SK-N-SH treated with all-trans-retinoic acid at 6 μM for 48 hours (cell line): ENCODE results near the gene THSD4.

Experiments used
- ATAC-seq: fragments of 200-7000 bp; cut with Tn5 transposase; 3 replicates; pipeline ENCODE4 v1.9.1; 2020; ENCODE audit warnings: mild to moderate bottlenecking, moderate library complexity
- ARNTL ChIP-seq: fragments of 450-650 bp; formaldehyde crosslinking; IDR thresholded peaks from 2 replicates; pipeline ENCODE4 v1.5.0; 2020; ENCODE audit warnings: low read depth, mild to moderate bottlenecking, moderate library complexity, borderline replicate concordance
- BACH2 ChIP-seq: fragments of 250-450 bp; sonication (Bioruptor Pico); IDR thresholded peaks from 2 replicates; pipeline ENCODE4 v1.9.0; 2021; ENCODE audit warnings: mild to moderate bottlenecking, borderline replicate concordance
- CREB5 ChIP-seq: fragments of 250-450 bp; sonication (Bioruptor Pico); IDR thresholded peaks from 2 replicates; pipeline ENCODE4 v1.5.1; 2020; ENCODE audit warnings: low read depth, mild to moderate bottlenecking, moderate library complexity
- CSDC2 ChIP-seq: fragments of 250-450 bp; sonication (Bioruptor Pico); IDR thresholded peaks from 2 replicates; pipeline ENCODE4 v1.5.0; 2020; ENCODE audit warnings: mild to moderate bottlenecking, moderate library complexity
- ESRRG ChIP-seq: fragments of 250-450 bp; sonication (Bioruptor Pico); IDR thresholded peaks from 2 replicates; pipeline ENCODE4 v1.6.1; 2021; ENCODE audit warnings: mild to moderate bottlenecking
- GLIS3 ChIP-seq: fragments of 250-450 bp; sonication (Bioruptor Pico); IDR thresholded peaks from 2 replicates; pipeline ENCODE4 v1.5.0; 2020; ENCODE audit warnings: mild to moderate bottlenecking, moderate library complexity
- ISL1 ChIP-seq: fragments of 250-450 bp; sonication (Bioruptor Pico); IDR thresholded peaks from 2 replicates; pipeline ENCODE4 v2.1.2; 2022; ENCODE audit warnings: mild to moderate bottlenecking, moderate library complexity
- OSR1 ChIP-seq: fragments of 250-450 bp; sonication (Bioruptor Pico); IDR thresholded peaks from 2 replicates; pipeline ENCODE4 v1.8.0; 2022; ENCODE audit warnings: moderate library complexity, mild to moderate bottlenecking, inconsistent platforms
- POU6F1 ChIP-seq: fragments of 250-450 bp; sonication (Bioruptor Pico); IDR thresholded peaks from 2 replicates; pipeline ENCODE4 v1.8.0; 2021; ENCODE audit warnings: low read depth, mild to moderate bottlenecking, moderate library complexity, borderline replicate concordance
- PPARA ChIP-seq: fragments of 250-450 bp; sonication (Bioruptor Pico); IDR thresholded peaks from 2 replicates; pipeline ENCODE4 v1.5.0; 2020; ENCODE audit warnings: mild to moderate bottlenecking, borderline replicate concordance
- TCF4 ChIP-seq: fragments of 250-450 bp; sonication (Bioruptor Pico); IDR thresholded peaks from 2 replicates; pipeline ENCODE4 v1.8.0; 2021; ENCODE audit warnings: mild to moderate bottlenecking, moderate library complexity, borderline replicate concordance
- TOX ChIP-seq: fragments of 250-450 bp; sonication (Bioruptor Pico); IDR thresholded peaks from 2 replicates; pipeline ENCODE4 v1.8.0; 2021; ENCODE audit warnings: mild to moderate bottlenecking, moderate library complexity, borderline replicate concordance
- ZC3H10 ChIP-seq: fragments of 250-450 bp; sonication (Bioruptor Pico); IDR thresholded peaks from 2 replicates; pipeline ENCODE4 v1.5.1; 2021; ENCODE audit warnings: mild to moderate bottlenecking, moderate library complexity
- ZFP30 ChIP-seq: fragments of 450-650 bp; formaldehyde crosslinking; IDR thresholded peaks from 2 replicates; pipeline ENCODE4 v1.5.0; 2022; ENCODE audit warnings: mild to moderate bottlenecking, moderate library complexity
- ZNF565 ChIP-seq: fragments of 450-650 bp; formaldehyde crosslinking; conservative IDR thresholded peaks from 2 replicates; pipeline ENCODE4 v1.5.0; 2020; ENCODE audit warnings: low read depth, mild to moderate bottlenecking, moderate library complexity
- ZNF8 ChIP-seq: fragments of 450-650 bp; formaldehyde crosslinking; IDR thresholded peaks from 2 replicates; pipeline ENCODE4 v1.5.0; 2020; ENCODE audit warnings: mild to moderate bottlenecking, moderate library complexity
- TF ChIP-seq, protein P1 (sequence below): fragments of 250-450 bp; sonication (Bioruptor Pico); IDR thresholded peaks from 2 replicates; pipeline ENCODE4 v1.5.0; 2020; ENCODE audit warnings: mild to moderate bottlenecking, moderate library complexity
- TF ChIP-seq, protein P2 (sequence below): fragments of 250-450 bp; sonication (Bioruptor Pico); IDR thresholded peaks from 2 replicates; pipeline ENCODE4 v1.5.1; 2021; ENCODE audit warnings: mild to moderate bottlenecking, moderate library complexity
- TF ChIP-seq, protein P3 (sequence below): fragments of 250-450 bp; sonication (Bioruptor Pico); IDR thresholded peaks from 2 replicates; pipeline ENCODE4 v1.8.0; 2020; ENCODE audit warnings: mild to moderate bottlenecking, moderate library complexity, borderline replicate concordance

THSD4 gene

DNA sequence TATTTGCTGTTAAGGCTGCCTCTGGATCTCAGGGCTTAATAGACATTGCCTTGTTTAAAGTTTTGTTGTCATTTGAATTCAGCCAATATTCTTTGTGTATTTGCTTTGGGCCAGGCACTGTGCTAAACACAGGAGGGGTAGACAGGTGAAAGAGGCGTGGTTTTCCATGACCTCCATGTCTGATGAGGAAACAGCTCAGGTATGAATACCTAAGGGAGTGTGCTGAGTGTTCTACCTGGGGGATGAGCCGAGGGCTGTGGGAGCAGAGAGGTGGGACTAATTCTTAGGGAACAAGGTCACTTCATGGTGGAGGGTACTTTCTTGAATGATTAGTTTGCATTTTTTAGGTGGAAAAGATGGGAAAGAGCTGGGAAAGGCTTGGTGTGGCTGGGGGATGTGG is 108.2 kb downstream of the THSD4 start:
- ATAC-seq, result no peak
- TF ChIP-seq, protein P1, sequence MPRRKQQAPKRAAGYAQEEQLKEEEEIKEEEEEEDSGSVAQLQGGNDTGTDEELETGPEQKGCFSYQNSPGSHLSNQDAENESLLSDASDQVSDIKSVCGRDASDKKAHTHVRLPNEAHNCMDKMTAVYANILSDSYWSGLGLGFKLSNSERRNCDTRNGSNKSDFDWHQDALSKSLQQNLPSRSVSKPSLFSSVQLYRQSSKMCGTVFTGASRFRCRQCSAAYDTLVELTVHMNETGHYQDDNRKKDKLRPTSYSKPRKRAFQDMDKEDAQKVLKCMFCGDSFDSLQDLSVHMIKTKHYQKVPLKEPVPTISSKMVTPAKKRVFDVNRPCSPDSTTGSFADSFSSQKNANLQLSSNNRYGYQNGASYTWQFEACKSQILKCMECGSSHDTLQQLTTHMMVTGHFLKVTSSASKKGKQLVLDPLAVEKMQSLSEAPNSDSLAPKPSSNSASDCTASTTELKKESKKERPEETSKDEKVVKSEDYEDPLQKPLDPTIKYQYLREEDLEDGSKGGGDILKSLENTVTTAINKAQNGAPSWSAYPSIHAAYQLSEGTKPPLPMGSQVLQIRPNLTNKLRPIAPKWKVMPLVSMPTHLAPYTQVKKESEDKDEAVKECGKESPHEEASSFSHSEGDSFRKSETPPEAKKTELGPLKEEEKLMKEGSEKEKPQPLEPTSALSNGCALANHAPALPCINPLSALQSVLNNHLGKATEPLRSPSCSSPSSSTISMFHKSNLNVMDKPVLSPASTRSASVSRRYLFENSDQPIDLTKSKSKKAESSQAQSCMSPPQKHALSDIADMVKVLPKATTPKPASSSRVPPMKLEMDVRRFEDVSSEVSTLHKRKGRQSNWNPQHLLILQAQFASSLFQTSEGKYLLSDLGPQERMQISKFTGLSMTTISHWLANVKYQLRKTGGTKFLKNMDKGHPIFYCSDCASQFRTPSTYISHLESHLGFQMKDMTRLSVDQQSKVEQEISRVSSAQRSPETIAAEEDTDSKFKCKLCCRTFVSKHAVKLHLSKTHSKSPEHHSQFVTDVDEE (CRISPR knock-in tag), result no peak
- no peak for TF ChIP-seq PPARA (CRISPR knock-in tag)
- no peak for TF ChIP-seq OSR1

GRCh38 chr15:71224024-71224423 is 108.8 kb downstream of the THSD4 start:
- ATAC-seq, result no peak
- TF ChIP-seq TCF4 (CRISPR knock-in tag), result no peak
- TF ChIP-seq, protein P2, sequence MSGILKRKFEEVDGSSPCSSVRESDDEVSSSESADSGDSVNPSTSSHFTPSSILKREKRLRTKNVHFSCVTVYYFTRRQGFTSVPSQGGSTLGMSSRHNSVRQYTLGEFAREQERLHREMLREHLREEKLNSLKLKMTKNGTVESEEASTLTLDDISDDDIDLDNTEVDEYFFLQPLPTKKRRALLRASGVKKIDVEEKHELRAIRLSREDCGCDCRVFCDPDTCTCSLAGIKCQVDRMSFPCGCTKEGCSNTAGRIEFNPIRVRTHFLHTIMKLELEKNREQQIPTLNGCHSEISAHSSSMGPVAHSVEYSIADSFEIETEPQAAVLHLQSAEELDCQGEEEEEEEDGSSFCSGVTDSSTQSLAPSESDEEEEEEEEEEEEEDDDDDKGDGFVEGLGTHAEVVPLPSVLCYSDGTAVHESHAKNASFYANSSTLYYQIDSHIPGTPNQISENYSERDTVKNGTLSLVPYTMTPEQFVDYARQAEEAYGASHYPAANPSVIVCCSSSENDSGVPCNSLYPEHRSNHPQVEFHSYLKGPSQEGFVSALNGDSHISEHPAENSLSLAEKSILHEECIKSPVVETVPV (CRISPR knock-in tag), result no peak
- no peak for TF ChIP-seq BACH2
- no peak for TF ChIP-seq PPARA (CRISPR knock-in tag)
- TF ChIP-seq CREB5 (CRISPR knock-in tag), result no peak
- TF ChIP-seq TOX (CRISPR knock-in tag), result no peak
- TF ChIP-seq ZFP30 (CRISPR knock-in tag), result no peak
- TF ChIP-seq, protein P3, sequence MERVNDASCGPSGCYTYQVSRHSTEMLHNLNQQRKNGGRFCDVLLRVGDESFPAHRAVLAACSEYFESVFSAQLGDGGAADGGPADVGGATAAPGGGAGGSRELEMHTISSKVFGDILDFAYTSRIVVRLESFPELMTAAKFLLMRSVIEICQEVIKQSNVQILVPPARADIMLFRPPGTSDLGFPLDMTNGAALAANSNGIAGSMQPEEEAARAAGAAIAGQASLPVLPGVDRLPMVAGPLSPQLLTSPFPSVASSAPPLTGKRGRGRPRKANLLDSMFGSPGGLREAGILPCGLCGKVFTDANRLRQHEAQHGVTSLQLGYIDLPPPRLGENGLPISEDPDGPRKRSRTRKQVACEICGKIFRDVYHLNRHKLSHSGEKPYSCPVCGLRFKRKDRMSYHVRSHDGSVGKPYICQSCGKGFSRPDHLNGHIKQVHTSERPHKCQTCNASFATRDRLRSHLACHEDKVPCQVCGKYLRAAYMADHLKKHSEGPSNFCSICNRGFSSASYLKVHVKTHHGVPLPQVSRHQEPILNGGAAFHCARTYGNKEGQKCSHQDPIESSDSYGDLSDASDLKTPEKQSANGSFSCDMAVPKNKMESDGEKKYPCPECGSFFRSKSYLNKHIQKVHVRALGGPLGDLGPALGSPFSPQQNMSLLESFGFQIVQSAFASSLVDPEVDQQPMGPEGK (CRISPR knock-in tag), result no peak
- TF ChIP-seq ARNTL (CRISPR knock-in tag), result no peak
- no peak for TF ChIP-seq ISL1 (CRISPR knock-in tag)
- no peak for TF ChIP-seq OSR1
- TF ChIP-seq CSDC2 (CRISPR knock-in tag), result no peak
- TF ChIP-seq ZC3H10 (CRISPR knock-in tag), result no peak
- TF ChIP-seq ZNF8, result no peak
- no peak for TF ChIP-seq POU6F1 (CRISPR knock-in tag)
- no peak for TF ChIP-seq GLIS3 (CRISPR knock-in tag)

- ATAC-seq, result no peak
- TF ChIP-seq CSDC2 (CRISPR knock-in tag) (no peak), PPARA (CRISPR knock-in tag) (no peak), POU6F1 (CRISPR knock-in tag) (no peak), ISL1 (CRISPR knock-in tag) (no peak), ZNF8 (no peak), CREB5 (CRISPR knock-in tag) (no peak), ESRRG (no peak), ZNF565 (CRISPR knock-in tag) (no peak), OSR1 (no peak), GLIS3 (CRISPR knock-in tag) (no peak), ARNTL (CRISPR knock-in tag) (no peak), ZC3H10 (CRISPR knock-in tag) (no peak), BACH2 (no peak)
- TF ChIP-seq, protein P2 (CRISPR knock-in tag), result no peak
- TF ChIP-seq, protein P1 (CRISPR knock-in tag), result no peak
Measured at GRCh38 chr15:71225851-71226250, 110.6 kb downstream of the THSD4 start.
